ENCODE measurements around the gene RASAL2.

- TF ChIP-seq, protein P1, sequence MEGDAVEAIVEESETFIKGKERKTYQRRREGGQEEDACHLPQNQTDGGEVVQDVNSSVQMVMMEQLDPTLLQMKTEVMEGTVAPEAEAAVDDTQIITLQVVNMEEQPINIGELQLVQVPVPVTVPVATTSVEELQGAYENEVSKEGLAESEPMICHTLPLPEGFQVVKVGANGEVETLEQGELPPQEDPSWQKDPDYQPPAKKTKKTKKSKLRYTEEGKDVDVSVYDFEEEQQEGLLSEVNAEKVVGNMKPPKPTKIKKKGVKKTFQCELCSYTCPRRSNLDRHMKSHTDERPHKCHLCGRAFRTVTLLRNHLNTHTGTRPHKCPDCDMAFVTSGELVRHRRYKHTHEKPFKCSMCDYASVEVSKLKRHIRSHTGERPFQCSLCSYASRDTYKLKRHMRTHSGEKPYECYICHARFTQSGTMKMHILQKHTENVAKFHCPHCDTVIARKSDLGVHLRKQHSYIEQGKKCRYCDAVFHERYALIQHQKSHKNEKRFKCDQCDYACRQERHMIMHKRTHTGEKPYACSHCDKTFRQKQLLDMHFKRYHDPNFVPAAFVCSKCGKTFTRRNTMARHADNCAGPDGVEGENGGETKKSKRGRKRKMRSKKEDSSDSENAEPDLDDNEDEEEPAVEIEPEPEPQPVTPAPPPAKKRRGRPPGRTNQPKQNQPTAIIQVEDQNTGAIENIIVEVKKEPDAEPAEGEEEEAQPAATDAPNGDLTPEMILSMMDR (conservative IDR thresholded peaks at IDR 0.05 in 1 of 2, IDR thresholded peaks at IDR 0.05 in 1 of 2; ENCODE audit: low read depth in 1 of 2, low read length in 2 of 2) = no peak
- no peak for TF ChIP-seq EZH2 (IDR thresholded peaks at IDR 0.05; ENCODE audit: low read length, missing control alignments)
Measured at GRCh38 chr1:178300352-178300699, 206.4 kb downstream of the RASAL2 start.
